ENCODE results near the gene PHF20. TPM values are rescaled to one million over a fixed set of nuclear protein-coding genes. Genes with fewer than 3 reads are reported as not detected.

PHF20 gene
- total RNA-seq, 1 donor from 2014 or later: 86.0 TPM

- CTCF ChIA-PET: no interaction called here
These were observed 51.3 kb downstream of the PHF20 start for GRCh38 chr20:35823147-35823546.

GRCh38 chr20:35823937-35824336 is 52.1 kb downstream of the PHF20 start:
- H3K4me1 Mint-ChIP-seq: peaks cover 11% of the 10 kb centered on the region

More at GRCh38 chr20:35823147-35823546, 51.3 kb downstream of the PHF20 start:
- TF ChIP-seq, protein P1, sequence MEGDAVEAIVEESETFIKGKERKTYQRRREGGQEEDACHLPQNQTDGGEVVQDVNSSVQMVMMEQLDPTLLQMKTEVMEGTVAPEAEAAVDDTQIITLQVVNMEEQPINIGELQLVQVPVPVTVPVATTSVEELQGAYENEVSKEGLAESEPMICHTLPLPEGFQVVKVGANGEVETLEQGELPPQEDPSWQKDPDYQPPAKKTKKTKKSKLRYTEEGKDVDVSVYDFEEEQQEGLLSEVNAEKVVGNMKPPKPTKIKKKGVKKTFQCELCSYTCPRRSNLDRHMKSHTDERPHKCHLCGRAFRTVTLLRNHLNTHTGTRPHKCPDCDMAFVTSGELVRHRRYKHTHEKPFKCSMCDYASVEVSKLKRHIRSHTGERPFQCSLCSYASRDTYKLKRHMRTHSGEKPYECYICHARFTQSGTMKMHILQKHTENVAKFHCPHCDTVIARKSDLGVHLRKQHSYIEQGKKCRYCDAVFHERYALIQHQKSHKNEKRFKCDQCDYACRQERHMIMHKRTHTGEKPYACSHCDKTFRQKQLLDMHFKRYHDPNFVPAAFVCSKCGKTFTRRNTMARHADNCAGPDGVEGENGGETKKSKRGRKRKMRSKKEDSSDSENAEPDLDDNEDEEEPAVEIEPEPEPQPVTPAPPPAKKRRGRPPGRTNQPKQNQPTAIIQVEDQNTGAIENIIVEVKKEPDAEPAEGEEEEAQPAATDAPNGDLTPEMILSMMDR (IDR thresholded peaks at IDR 0.05): no peak
- DNase-seq (no peak), ATAC-seq (ENCODE audit: low read depth) (no peak)
- H3K9me3 Mint-ChIP-seq: no peaks in the 10 kb centered on the region
- H3K27ac Mint-ChIP-seq: no peak overlapping the region
- H3K4me1 Mint-ChIP-seq: peaks cover 11% of the 10 kb centered on the region
- intact Hi-C loops (cut with micrococcal nuclease): no loop called here
- H3K36me3 Mint-ChIP-seq (ENCODE audit: low read depth): peaks cover 46% of the 10 kb centered on the region
- H3K4me3 Mint-ChIP-seq: no peak overlapping the region
- no peaks in the 10 kb centered on the region for H3K27me3 Mint-ChIP-seq
- POLR2A ChIA-PET: interaction anchor here (0.7 kb wide), 1 partner anchor 545 kb away, joined by 10 read pairs; the partner anchor contains the start of gene MMP24OS

DNA sequence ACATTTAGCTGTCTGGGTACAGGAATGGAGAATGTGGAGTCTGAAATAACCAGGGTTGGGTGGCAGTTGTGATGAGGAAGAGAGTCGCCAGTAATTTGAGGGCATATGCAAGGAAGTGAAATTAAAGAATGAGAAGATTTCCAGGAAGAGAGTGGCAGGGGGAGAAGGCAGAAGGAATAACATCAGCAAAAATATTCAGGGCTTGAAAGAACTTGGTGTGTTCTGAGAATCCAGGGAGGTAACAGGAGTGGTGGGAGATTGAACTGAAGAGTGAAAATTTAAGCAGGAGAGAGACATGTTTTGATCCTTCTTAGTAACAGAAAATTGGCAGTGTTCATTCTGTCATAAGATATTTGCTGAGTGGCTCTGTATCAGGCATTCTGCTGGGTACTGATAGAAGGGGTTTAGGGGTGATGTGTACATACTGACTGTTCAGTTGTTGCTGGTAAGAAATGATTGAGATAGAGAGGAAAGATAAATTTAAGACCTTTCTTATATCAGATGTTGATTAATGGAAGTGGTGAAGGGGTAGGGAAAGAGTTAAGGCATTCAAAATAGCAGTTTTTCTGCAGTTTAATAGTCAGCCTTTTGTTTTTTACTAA is 54.7 kb downstream of the PHF20 start:
- ChIA-PET CTCF (no interaction called here), POLR2A (no interaction called here)
- no peak for DNase-seq
- Mint-ChIP-seq H3K27ac (no peak overlapping the region), H3K27me3 (no peaks in the 10 kb centered on the region), H3K9me3 (no peaks in the 10 kb centered on the region), H3K4me1 (peaks cover 4% of the 10 kb centered on the region), H3K36me3 (ENCODE audit: low read depth) (peaks cover 48% of the 10 kb centered on the region), H3K4me3 (no peak overlapping the region)
- TF ChIP-seq, protein P1 (IDR thresholded peaks at IDR 0.05): no peak
- ATAC-seq (ENCODE audit: low read depth): no peak
- intact Hi-C loops (cut with micrococcal nuclease): no loop called here

More at GRCh38 chr20:35823937-35824336, 52.1 kb downstream of the PHF20 start:
- DNase-seq (no peak), ATAC-seq (ENCODE audit: low read depth) (no peak)
- TF ChIP-seq, protein P1 (IDR thresholded peaks at IDR 0.05): no peak
- ChIA-PET POLR2A (interaction anchor here (0.7 kb wide), 1 partner anchor 16 kb away, joined by 5 read pairs; no protein-coding TSS in a partner anchor), CTCF (no interaction called here)
- Mint-ChIP-seq H3K27ac (no peak overlapping the region), H3K27me3 (no peaks in the 10 kb centered on the region), H3K4me3 (no peak overlapping the region), H3K9me3 (no peaks in the 10 kb centered on the region), H3K36me3 (ENCODE audit: low read depth) (peaks cover 48% of the 10 kb centered on the region)
- intact Hi-C loops (cut with micrococcal nuclease): no loop called here

- POLR2A ChIA-PET: no interaction called here
- no peak overlapping the region for H3K27ac Mint-ChIP-seq
These were observed 56.6 kb downstream of the PHF20 start for GRCh38 chr20:35828434-35828833.

GRCh38 chr20:35828916-35829315 is 57.1 kb downstream of the PHF20 start:
- intact Hi-C loops (cut with micrococcal nuclease): no loop called here
- H3K27ac Mint-ChIP-seq: no peak overlapping the region
- ChIA-PET POLR2A (no interaction called here), CTCF (no interaction called here)
- DNase-seq: no peak
- no peaks in the 10 kb centered on the region for H3K9me3 Mint-ChIP-seq
- TF ChIP-seq, protein P1 (IDR thresholded peaks at IDR 0.05): no peak
- H3K4me3 Mint-ChIP-seq: no peak overlapping the region
- H3K36me3 Mint-ChIP-seq (ENCODE audit: low read depth): peaks cover 44% of the 10 kb centered on the region
- ATAC-seq (ENCODE audit: low read depth): no peak
- H3K27me3 Mint-ChIP-seq: no peaks in the 10 kb centered on the region
- peaks cover 18% of the 10 kb centered on the region for H3K4me1 Mint-ChIP-seq

More at GRCh38 chr20:35828434-35828833, 56.6 kb downstream of the PHF20 start:
- ATAC-seq (ENCODE audit: low read depth) (no peak), DNase-seq (no peak)
- Mint-ChIP-seq H3K4me3 (no peak overlapping the region), H3K4me1 (peaks cover 18% of the 10 kb centered on the region), H3K9me3 (no peaks in the 10 kb centered on the region), H3K36me3 (ENCODE audit: low read depth) (peaks cover 45% of the 10 kb centered on the region), H3K27me3 (no peaks in the 10 kb centered on the region)
- intact Hi-C loops (cut with micrococcal nuclease): no loop called here
- CTCF ChIA-PET: no interaction called here
- TF ChIP-seq, protein P1 (IDR thresholded peaks at IDR 0.05): no peak
